Activated CD8-positive, alpha-beta T cell treated with anti-CD3 and anti-CD28 coated beads, Interleukin-2, amount 10 ng/mL, durations not matched to agents 7 days and 5 days (primary cell): ENCODE results near the gene LAIR2. TPM values are rescaled to one million over a fixed set of nuclear protein-coding genes. Genes with fewer than 3 reads are reported as not detected.
"Not testable (repeated sequence)": the region's sequence is repeated elsewhere in the genome, so short reads cannot be mapped to it uniquely, and the experiment has no call there.

Experiments used
- ATAC-seq: fragments of 150-1000 bp; cut with Tn5 transposase; one replicate; pipeline ENCODE4 v1.10.0; 2021; ENCODE audit warnings: moderate library complexity
- CTCF ChIA-PET: fragments of 350-600 bp; sonication (Branson Sonifier 250); formaldehyde crosslinking; loops from one replicate; lab custom pipeline; 2021; ENCODE audit warnings: antibody characterized with exemption; lab: Charles Lee
- POLR2A ChIA-PET: fragments of 350-600 bp; sonication (Branson Sonifier 250); formaldehyde crosslinking; loops from one replicate; lab custom pipeline; 2021; ENCODE audit warnings: antibody characterized with exemption; lab: Charles Lee
- DNase-seq: peaks from one replicate; pipeline ENCODE4 v3.0.0-alpha.2; 2020
- H3K27ac Mint-ChIP-seq: one replicate; pipeline ENCODE4 v1.8.0; 2021; ENCODE audit warnings: mild to moderate bottlenecking, mixed read lengths
- H3K27me3 Mint-ChIP-seq: one replicate; pipeline ENCODE4 v1.8.0; 2021; ENCODE audit warnings: low read depth, mixed read lengths
- H3K36me3 Mint-ChIP-seq: one replicate; pipeline ENCODE4 v1.8.0; 2021; ENCODE audit warnings: low read depth, mixed read lengths
- H3K4me1 Mint-ChIP-seq: one replicate; pipeline ENCODE4 v1.8.0; 2021; ENCODE audit warnings: low read depth, mixed read lengths
- H3K4me3 Mint-ChIP-seq: one replicate; pipeline ENCODE4 v1.8.0; 2021; ENCODE audit warnings: mild to moderate bottlenecking, mixed read lengths
- H3K9me3 Mint-ChIP-seq: one replicate; pipeline ENCODE4 v1.8.0; 2022; ENCODE audit warnings: mixed read lengths; ENCODE audit not compliant: insufficient read depth
- total RNA-seq, 2 experiments: library from RNA; stranded (reverse); gene quantifications; one replicate each; pipeline ENCODE4 v1.2.3, GENCODE V29; 2021

The LAIR2 gene
- total RNA-seq, 2 experiments from 2014 or later, result 1.4 to 1.6 TPM

DNA sequence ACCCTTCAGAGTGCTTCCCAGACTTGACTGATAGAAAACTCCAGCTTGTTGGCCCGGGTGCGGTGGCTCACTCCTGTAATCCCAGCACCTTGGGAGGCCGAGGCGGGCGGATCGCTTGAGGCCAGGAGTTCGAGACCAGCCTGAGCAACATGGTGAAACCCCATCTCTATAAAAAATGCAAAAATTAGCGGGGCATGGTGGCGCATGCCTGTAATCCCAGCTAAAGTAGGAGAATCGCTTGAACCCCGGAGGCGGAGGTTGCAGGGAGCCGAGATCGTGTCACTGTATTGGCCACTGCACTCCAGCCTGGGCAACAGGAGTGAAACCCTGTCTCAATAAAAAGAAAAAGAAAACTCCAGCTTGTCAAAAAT, 36.5 kb upstream of the LAIR2 start:
- POLR2A ChIA-PET, result interaction anchor here (0.6 to 0.7 kb wide), 2 partner anchors 120 to 933 kb away, joined by 3 read pairs; no protein-coding TSS in a partner anchor
- ATAC-seq, DNase-seq, CTCF ChIA-PET, H3K27ac Mint-ChIP-seq, H3K9me3 Mint-ChIP-seq: not testable (repeated sequence)
- peak overlapping the region; percentile 50 for H3K4me3 Mint-ChIP-seq
- H3K36me3 Mint-ChIP-seq, result peaks cover 15% of the 10 kb centered on the region
- H3K27me3 Mint-ChIP-seq, result peaks cover 40% of the 10 kb centered on the region
- H3K4me1 Mint-ChIP-seq, result peaks cover 31% of the 10 kb centered on the region

DNA sequence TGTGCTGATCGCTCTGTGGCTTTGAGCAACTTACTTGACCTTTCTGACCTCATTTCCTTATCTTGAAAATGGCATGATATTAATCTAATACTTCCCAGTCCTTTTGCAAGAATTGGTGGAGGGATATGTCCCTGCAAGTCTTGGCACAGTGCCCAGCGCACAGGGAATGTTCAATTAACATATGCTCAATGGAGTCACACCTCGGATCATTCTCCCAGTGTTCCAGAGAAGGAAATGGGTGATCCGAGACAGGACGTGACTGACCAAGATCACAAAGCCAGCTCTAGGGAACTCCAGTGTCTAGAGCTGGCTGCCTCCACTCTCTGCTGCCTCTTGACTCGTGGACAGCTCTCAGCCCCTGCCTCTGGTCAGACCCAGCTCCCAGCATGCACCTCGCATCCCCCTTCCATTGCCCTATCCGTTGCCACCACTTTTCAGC, 33.1 kb upstream of the LAIR2 start:
- Mint-ChIP-seq H3K27ac (no peak overlapping the region), H3K36me3 (no peaks in the 10 kb centered on the region), H3K9me3 (no peaks in the 10 kb centered on the region), H3K27me3 (peaks cover 54% of the 10 kb centered on the region), H3K4me3 (no peak overlapping the region), H3K4me1 (peaks cover 18% of the 10 kb centered on the region)
- ATAC-seq, result no peak
- no peak for DNase-seq
- ChIA-PET CTCF (interaction anchor here (1.0 kb wide), 1 partner anchor 206 kb away, joined by 3 read pairs; no protein-coding TSS in a partner anchor), POLR2A (no interaction called here)

DNA sequence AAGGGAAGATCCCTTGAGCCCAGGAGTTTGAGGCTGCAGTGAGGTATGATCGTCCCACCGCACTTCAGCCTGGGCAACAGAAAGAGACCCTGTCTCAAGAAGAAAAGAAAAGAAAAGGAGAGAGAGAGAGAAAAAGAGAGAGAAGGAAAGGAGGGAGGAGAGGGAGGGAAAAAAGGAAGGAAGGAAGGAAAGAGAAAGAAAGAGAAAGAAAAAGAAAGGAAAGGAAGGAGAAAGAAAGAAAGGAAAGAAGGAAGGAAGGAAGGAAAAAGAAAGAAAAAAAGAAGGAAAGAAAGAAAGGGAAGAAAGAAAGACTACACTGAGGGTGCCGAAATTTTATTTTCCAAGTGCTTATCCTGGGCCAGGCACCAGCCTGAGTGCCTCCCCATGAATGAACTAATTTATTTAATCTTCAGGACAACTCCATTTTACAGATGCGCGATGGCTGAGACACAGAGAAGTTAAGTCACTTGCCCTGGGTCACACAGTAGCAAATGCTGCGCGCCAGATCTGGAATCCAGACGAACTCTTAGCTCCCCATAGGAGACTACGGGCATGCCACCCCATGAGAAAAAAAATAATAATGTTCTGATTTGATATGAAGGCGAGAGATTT, 32.2 kb upstream of the LAIR2 start:
- Mint-ChIP-seq H3K4me3 (no peak overlapping the region), H3K4me1 (peaks cover 15% of the 10 kb centered on the region), H3K27ac (no peak overlapping the region), H3K27me3 (peaks cover 56% of the 10 kb centered on the region), H3K36me3 (no peaks in the 10 kb centered on the region), H3K9me3 (no peaks in the 10 kb centered on the region)
- ATAC-seq (no peak), DNase-seq (no peak)
- CTCF ChIA-PET, result no interaction called here
- POLR2A ChIA-PET, result no interaction called here

DNA sequence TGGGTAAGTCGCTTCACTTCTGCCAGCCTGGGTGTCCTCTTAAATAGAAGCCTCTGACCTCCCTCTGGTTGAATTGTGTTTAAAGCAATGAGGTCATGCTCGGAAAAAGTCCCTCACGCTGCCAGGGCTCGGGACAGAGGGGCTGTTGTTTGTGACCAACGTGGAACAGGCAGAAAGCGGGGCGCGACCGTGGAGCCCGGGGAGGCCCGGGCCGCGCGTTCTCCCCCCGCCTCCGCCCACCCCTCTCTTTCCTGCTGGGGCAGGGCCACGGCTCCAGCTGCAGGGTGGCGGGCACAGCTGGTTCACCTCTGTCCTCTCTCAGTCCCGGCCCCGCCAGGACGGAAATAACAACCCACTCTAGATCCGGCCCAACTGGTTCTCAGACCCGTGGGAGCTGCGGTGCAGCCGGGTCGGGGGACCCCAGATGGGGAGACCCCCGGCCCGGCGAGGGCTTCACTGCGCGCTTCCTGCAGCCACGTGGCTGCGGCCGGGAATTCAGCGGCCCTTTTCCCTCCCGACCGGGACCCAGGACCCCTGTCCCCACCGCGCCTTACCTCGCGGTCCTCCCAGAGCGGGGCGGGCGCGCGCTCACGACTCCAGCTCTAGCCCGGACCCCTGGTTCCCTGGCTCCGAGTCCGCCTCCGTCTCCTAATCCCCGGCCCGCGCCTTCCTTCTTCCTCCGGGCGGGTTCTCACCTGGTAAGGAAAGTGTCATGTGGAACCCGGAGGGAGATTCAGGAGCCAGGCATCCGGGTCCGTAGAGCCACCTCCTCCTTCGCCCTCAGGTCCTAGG, 31.4 kb upstream of the LAIR2 start:
- peaks cover 12% of the 10 kb centered on the region for H3K4me1 Mint-ChIP-seq
- no peaks in the 10 kb centered on the region for H3K36me3 Mint-ChIP-seq
- ChIA-PET CTCF (no interaction called here), POLR2A (no interaction called here)
- DNase-seq, result no peak
- peak; percentile 50 for ATAC-seq
- H3K27ac Mint-ChIP-seq, result no peak overlapping the region
- no peaks in the 10 kb centered on the region for H3K9me3 Mint-ChIP-seq
- no peak overlapping the region for H3K4me3 Mint-ChIP-seq
- H3K27me3 Mint-ChIP-seq, result peaks cover 52% of the 10 kb centered on the region

DNA sequence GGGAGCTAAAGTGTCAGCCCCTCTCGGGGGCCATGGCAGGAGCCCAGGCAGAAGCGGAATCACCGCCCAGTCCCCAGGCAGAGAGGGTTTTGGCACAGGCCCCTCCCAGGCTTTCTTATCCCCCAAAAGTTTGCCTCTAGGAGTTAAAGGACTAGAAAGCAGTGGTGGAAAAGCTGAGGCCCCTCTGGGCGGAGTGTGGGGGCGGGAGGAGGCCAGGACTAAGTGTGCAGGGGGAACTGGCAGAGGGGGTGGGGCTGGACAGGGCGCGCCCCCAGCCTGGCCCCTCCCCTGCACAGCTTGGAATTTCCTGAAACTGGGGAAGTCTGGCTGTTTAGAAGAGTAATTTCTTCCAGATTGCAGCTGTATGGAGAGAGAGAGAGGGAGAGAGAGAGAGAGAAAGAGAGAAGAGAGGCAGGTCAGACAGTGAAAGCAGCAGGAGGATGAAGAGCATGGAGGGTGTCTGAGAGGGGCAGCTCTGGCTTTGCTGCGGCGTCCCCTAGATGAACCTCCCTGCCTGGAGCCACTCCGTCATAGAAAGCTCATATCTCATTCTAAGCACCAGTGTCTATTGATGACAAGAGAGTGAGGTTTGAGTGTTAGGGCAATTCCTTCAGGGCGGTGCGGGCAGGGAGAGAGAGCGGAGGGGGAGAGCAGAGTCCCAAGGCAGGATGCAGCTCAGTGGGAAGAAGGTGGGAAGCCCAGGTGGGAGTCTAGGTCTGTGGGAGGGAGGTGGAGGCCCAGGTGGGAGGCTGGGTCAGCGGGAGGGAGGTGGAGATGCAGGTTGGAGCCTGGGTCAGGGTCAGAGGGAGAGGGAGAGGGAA, 29.4 kb upstream of the LAIR2 start, which contains the start of gene CDC42EP5:
Gene CDC42EP5, minus strand, starts transcription at position 226 of the 821 bp plus-strand sequence. CDS start 7,749 bp downstream, outside the sequence.
- peaks cover 12% of the 10 kb centered on the region for H3K4me1 Mint-ChIP-seq
- ChIA-PET POLR2A (no interaction called here), CTCF (interaction anchor here (0.8 to 1.1 kb wide), 2 partner anchors 8 to 199 kb away, joined by 3 to 5 read pairs; no protein-coding TSS in a partner anchor)
- H3K4me3 Mint-ChIP-seq, result no peak within 1 kb of the TSS
- H3K27me3 Mint-ChIP-seq, result peaks cover 55% of the 10 kb centered on the region
- H3K36me3 Mint-ChIP-seq, result no peaks in the 10 kb centered on the region
- no peak within 1 kb of the TSS for H3K27ac Mint-ChIP-seq
- no peak for DNase-seq
- ATAC-seq, result peak; percentile 43
- H3K9me3 Mint-ChIP-seq, result no peaks in the 10 kb centered on the region

DNA sequence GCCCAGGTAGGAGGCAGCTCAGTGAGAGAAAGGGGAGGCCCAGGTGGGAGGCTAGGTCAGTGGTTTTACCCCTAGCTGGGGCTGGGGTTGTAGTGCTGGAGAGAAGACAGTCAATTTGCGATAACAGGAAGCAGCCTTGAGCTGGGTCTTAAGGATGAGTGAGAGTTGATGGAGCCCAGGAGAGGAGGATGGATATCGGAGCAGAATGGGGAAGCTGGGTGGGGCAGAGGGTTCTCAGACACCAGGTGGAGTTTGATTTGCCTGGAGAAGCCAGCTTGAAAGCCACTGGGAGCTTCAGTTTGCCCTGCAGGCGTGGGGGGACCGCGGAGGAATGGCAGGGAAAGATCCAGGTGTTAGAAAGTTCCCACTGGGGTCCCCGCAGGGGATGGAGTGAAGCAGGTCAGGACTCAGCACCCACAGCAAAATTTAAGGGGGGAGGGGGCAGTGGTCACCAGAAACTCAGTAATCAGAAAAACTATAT, 28.7 kb upstream of the LAIR2 start:
- Mint-ChIP-seq H3K4me1 (peaks cover 16% of the 10 kb centered on the region), H3K27me3 (peaks cover 53% of the 10 kb centered on the region), H3K27ac (no peak overlapping the region), H3K4me3 (no peak overlapping the region), H3K36me3 (no peaks in the 10 kb centered on the region), H3K9me3 (no peaks in the 10 kb centered on the region)
- ATAC-seq, result no peak
- DNase-seq, result no peak
- CTCF ChIA-PET, result no interaction called here
- POLR2A ChIA-PET, result no interaction called here

DNA sequence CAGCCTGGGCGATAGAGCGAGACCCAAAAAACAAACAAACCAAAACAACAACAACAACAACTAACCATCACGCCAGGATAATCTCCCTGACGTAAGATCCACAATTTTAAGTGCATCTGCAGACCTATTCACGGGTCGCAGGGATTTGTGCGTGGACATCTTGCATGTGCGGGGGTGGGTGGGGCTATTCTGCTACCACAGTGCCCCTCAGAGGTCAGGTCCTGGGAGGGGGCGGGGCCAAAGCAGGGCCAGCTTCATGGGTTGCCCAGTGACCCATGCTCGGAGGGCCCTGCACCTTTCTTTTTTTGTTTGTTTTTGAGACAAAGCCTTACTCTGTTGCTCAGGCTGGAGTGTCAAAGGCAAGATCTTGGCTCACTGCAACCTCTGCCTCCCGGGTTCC, 26.9 kb upstream of the LAIR2 start:
- ATAC-seq (no peak), DNase-seq (no peak)
- H3K36me3 Mint-ChIP-seq, result no peaks in the 10 kb centered on the region
- peaks cover 37% of the 10 kb centered on the region for H3K27me3 Mint-ChIP-seq
- no peaks in the 10 kb centered on the region for H3K9me3 Mint-ChIP-seq
- H3K4me1 Mint-ChIP-seq, result peaks cover 26% of the 10 kb centered on the region
- H3K27ac Mint-ChIP-seq, result no peak overlapping the region
- ChIA-PET POLR2A (no interaction called here), CTCF (no interaction called here)
- H3K4me3 Mint-ChIP-seq, result no peak overlapping the region

DNA sequence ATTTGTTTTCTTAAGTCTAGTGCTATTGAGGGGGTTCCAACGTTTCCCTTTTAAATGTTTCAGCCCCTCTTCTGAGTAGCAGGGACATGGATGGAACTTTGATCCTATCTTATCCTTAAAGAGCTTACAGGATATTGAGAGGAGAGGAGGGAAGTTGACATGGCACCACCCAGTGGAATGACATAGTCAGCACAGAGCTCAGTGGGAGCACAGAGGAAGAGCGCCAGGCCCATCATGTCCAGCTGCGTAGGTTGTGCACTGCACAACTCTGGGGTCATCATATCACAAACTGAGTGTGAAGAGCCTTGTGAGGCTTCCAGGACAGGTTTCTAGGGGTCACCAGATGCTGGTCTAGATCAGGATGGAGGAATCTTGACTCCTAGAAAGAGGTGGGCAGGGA, 25.0 kb upstream of the LAIR2 start:
- peaks cover 34% of the 10 kb centered on the region for H3K27me3 Mint-ChIP-seq
- no peak overlapping the region for H3K4me3 Mint-ChIP-seq
- no peaks in the 10 kb centered on the region for H3K9me3 Mint-ChIP-seq
- peaks cover 33% of the 10 kb centered on the region for H3K4me1 Mint-ChIP-seq
- CTCF ChIA-PET, result interaction anchor here (0.9 to 1.9 kb wide), 4 partner anchors 197 to 403 kb away, joined by 3 to 12 read pairs (median 4); no protein-coding TSS in a partner anchor
- POLR2A ChIA-PET, result interaction anchor here (1.6 kb wide), 1 partner anchor 14 kb away, joined by 4 read pairs; the partner anchor contains the start of gene LENG9
- H3K27ac Mint-ChIP-seq, result no peak overlapping the region
- ATAC-seq, result no peak
- no peak for DNase-seq
- no peaks in the 10 kb centered on the region for H3K36me3 Mint-ChIP-seq

DNA sequence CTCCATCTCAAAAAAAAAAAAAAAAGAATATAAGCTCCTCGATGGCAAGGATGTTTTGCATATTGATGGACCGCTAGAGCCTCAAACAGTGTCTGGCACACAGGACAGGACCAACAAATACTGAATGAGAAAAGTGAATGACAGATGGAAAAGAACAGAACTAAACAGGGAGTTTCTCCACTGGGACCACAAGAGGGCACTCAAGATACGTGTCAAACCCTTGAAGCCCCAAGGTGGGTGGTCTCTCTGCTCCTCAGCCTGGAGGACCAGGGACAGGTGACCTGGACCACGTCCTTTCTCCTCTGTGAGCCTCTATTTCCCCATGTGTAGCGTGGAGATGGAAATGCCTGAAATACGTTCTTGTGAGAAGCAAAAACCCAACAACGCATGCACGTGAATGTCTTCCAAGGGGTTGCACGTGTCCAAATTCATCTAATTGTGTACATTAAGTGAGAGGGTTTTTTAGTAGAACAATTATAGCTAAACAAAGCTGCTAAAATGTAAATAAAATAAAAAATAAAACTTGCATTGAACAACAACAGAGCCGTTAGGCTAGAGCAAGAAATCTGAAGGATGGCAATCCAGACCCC, 23.9 kb upstream of the LAIR2 start:
- Mint-ChIP-seq H3K9me3 (no peaks in the 10 kb centered on the region), H3K27me3 (peaks cover 28% of the 10 kb centered on the region), H3K4me3 (no peak overlapping the region), H3K4me1 (peaks cover 32% of the 10 kb centered on the region), H3K27ac (no peak overlapping the region), H3K36me3 (no peaks in the 10 kb centered on the region)
- ChIA-PET CTCF (interaction anchor here (0.7 to 4.8 kb wide), 11 partner anchors 40 to 203 kb away, joined by 3 to 48 read pairs (median 4); no protein-coding TSS in a partner anchor), POLR2A (no interaction called here)
- ATAC-seq (peak; percentile 49), DNase-seq (peak; percentile 64)

DNA sequence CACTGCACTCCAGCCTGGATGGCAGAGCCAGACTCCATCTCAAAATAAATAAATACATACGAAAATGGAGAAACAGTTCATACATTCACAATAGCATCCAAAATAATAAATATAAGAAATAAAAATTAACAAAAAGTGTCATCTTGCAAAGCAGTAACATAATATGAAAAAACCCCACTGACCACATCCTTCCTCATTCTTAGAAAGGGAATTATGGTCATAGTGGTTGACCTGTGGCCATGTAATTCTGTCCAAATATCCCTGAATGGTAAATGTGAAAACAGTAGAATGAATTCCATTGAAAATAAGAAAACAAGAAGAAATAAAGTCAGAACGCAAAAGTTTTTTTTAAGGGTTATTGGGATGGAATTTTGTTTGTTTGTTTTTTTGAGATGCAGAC, 22.6 kb upstream of the LAIR2 start:
- ATAC-seq (no peak), DNase-seq (no peak)
- H3K4me1 Mint-ChIP-seq, result peaks cover 32% of the 10 kb centered on the region
- H3K36me3 Mint-ChIP-seq, result no peaks in the 10 kb centered on the region
- ChIA-PET CTCF (interaction anchor here (0.8 to 4.8 kb wide), 6 partner anchors 39 to 201 kb away, joined by 3 to 48 read pairs (median 8); no protein-coding TSS in a partner anchor), POLR2A (no interaction called here)
- H3K4me3 Mint-ChIP-seq, result no peak overlapping the region
- H3K27me3 Mint-ChIP-seq, result peaks cover 27% of the 10 kb centered on the region
- H3K27ac Mint-ChIP-seq, result no peak overlapping the region
- H3K9me3 Mint-ChIP-seq, result no peaks in the 10 kb centered on the region
